ENCODE measurements around the gene NOL12. TPM values are rescaled to one million over a fixed set of nuclear protein-coding genes. Genes with fewer than 3 reads are reported as not detected.

Gene NOL12
- total RNA-seq (2022; extraction: Qiagen RNA extraction; ENCODE audit: low read depth): 27.4 to 31.3 TPM (median 28.5 TPM) in 5 replicates

DNA sequence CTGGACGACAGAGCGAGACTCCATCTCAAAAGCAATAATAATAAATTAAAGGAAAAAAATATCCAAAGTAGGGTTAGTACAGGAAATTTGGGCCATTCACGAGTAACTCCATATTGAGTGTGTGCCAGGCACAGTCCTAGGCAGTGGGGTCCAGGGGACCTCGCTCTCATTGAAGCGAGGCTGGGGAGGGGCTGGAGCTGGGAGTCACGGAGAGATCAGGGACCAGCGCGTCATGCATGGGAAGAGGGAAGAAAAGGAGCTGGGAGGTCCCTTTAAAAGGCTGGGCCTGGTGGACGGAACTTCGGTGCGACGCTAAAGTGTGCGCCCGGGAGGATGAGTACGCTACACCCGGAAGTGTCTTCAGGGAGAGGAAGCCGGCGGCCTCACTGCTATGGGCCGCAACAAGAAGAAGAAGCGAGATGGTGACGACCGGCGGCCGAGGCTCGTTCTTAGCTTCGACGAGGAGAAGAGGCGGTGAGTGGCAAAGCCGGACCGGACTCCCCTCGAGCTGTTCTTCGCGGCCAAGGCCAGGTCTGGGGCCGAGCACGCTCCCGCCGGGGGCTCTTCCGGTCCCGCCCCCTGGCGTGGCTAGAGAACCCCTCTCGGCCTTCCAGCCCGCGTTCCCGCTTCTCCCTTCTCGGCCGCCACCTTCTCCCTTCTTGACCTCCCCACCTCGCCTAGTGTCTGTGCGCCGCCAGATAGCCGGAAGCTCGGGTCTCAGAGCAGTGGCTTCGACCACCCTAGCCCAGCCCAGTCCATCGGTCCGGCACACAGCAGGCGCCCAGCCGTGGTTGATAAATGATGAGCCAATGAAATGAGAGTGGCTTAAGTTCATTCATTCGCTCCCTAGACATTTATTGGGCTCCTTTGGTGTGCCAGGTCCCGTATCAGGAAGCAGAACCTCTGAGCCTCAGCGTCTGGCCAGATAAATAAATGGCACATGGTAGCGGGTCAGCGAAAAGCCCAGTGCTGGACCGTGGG is at the start of gene NOL12:
Gene NOL12, plus strand, starts transcription at position 342 of the 981 bp plus-strand sequence. Its CDS starts 50 bp downstream, at position 392.

DNA sequence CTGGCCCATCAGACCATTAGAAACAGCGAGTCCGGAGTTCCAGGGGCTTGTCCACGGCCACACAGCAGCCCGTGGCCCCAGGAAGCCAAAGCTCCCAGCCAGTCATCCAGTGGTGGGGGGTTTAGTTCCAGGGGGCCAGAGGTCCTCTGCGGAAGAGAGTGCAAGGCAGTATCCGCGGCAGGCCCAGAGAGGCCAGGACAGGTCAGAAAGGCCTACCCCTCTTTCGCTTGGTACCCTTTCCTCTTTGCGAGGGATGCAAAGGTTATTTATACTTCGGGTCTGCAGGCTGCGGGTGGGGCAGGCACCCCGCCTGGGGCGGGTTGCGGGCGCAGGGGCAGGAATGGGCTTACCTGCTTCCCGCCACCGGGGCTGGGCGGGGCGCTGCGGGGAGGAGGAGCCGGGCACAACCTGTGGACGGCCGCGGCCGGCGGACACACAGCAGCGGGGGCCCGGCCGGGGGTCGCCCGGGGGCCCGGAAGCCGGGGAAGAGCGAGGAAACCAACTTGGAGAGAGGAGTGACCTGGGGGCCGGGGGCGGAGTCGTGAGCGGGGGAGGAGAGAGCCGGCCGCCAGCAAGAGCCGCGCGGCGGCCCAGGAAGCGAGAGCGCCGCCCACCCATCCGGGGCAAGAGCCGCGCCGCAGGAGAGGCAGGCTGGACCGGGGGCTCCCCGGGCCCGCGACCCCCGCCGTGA is 46.9 kb upstream of the NOL12 start, which contains the start of gene SH3BP1:
Gene SH3BP1, plus strand, starts transcription at position 600 of the 691 bp plus-strand sequence. CDS start 119 bp downstream, outside the sequence.

GRCh38 chr22:37658133-37659065 is 27.7 kb upstream of the NOL12 start, which contains the start of gene PDXP:
PDXP (plus strand) TSS chr22:37658723; CDS start chr22:37658783, 60 bp downstream.

GRCh38 chr22:37674951-37675929 is 10.9 kb upstream of the NOL12 start, which contains the start of gene LGALS1:
LGALS1 (plus strand) TSS chr22:37675636; CDS start chr22:37675703, 67 bp downstream.

DNA sequence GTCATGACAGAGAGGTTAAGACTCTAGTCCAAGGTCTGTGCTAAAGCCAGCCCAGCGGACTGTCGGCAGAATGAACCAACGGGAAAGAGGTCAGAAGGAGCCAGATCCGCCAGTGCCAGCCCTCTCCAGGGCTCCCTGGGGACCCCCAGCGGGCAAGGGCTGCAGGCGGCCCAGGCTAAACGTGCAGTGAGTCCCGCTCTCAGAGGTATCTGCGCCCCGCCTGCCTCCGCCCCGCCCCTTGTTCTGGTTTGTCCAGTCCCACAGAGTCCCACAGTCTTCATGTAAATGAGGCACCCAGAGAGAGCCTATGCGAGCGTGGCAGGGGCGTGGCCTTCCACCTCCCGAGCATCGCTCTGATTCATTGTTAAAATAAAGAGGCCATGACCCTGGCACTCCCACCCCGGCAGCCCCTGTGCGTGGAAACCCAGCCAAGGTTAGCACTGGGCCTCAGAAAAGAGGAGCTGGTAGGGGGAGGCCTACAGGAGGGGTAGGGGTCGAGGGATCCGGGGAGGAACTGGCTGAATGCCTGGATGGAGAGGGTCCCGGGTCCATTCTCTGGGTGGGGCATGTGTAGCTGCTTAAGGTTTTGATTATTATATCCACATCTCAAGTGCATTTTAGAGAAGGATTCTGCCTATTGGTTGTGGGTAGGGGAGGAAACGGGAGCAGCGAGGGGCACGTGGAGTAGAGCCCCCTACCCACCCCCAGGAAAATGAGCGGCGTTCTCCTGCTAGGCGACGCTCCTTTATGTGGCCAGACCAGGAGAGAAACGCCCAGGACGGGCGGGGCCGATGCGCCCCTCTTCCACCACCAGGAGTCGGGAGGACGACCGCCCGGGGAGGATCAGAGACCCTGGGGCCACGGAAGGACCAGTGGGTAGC is 10.8 kb downstream of the NOL12 start, which contains the start of gene TRIOBP:
Gene TRIOBP, plus strand, starts transcription at position 392 of the 881 bp plus-strand sequence. CDS start 4,318 bp downstream, outside the sequence.

Other genes with a start within 250 kb of the NOL12 start
- gene MFNG, start 200.0 kb upstream of the NOL12 start, total RNA-seq (2022; extraction: Qiagen RNA extraction; ENCODE audit: low read depth): 1.6 to 2.9 TPM (median 2.0 TPM) in 5 replicates
- gene CARD10, start 166.9 kb upstream of the NOL12 start, total RNA-seq (2022; extraction: Qiagen RNA extraction; ENCODE audit: low read depth): 24.2 to 41.1 TPM (median 36.8 TPM) in 5 replicates
- 27.8 to 39.1 TPM (median 37.3 TPM) in 5 replicates for gene CDC42EP1, start 125.9 kb upstream of the NOL12 start, total RNA-seq (2022; extraction: Qiagen RNA extraction; ENCODE audit: low read depth)
- gene LGALS2, start 106.3 kb upstream of the NOL12 start, total RNA-seq (2022; extraction: Qiagen RNA extraction; ENCODE audit: low read depth): 0.20 TPM in 1 of 5 replicates, not detected in the others
- 16.4 to 23.7 TPM (median 21.6 TPM) in 5 replicates for gene GGA1, start 77.5 kb upstream of the NOL12 start, total RNA-seq (2022; extraction: Qiagen RNA extraction; ENCODE audit: low read depth)
- gene SH3BP1, start 46.7 kb upstream of the NOL12 start, total RNA-seq (2022; extraction: Qiagen RNA extraction; ENCODE audit: low read depth): 1.9 to 3.1 TPM (median 2.1 TPM) in 5 replicates
- gene PDXP, start 27.6 kb upstream of the NOL12 start, total RNA-seq (2022; extraction: Qiagen RNA extraction; ENCODE audit: low read depth): 15.1 to 21.3 TPM (median 19.9 TPM) in 5 replicates
- gene LGALS1, start 10.7 kb upstream of the NOL12 start, total RNA-seq (2022; extraction: Qiagen RNA extraction; ENCODE audit: low read depth): 1,192 to 1,348 TPM (median 1,281 TPM) in 5 replicates
- 22.3 to 35.1 TPM (median 29.2 TPM) in 5 replicates for gene TRIOBP, start 10.7 kb downstream of the NOL12 start, total RNA-seq (2022; extraction: Qiagen RNA extraction; ENCODE audit: low read depth)
- gene GCAT, start 121.6 kb downstream of the NOL12 start, total RNA-seq (2022; extraction: Qiagen RNA extraction; ENCODE audit: low read depth): 2.4 to 3.8 TPM (median 2.7 TPM) in 5 replicates
- gene GALR3, start 137.0 kb downstream of the NOL12 start, total RNA-seq (2022; extraction: Qiagen RNA extraction; ENCODE audit: low read depth): not detected in 5 replicates
- 17.0 to 25.5 TPM (median 24.0 TPM) in 5 replicates for gene ANKRD54, start 158.0 kb downstream of the NOL12 start, total RNA-seq (2022; extraction: Qiagen RNA extraction; ENCODE audit: low read depth)
- gene EIF3L, start 163.1 kb downstream of the NOL12 start, total RNA-seq (2022; extraction: Qiagen RNA extraction; ENCODE audit: low read depth): 265 to 330 TPM (median 289 TPM) in 5 replicates
- 14.4 to 19.6 TPM (median 18.7 TPM) in 5 replicates for gene MICALL1, start 220.0 kb downstream of the NOL12 start, total RNA-seq (2022; extraction: Qiagen RNA extraction; ENCODE audit: low read depth)

Data from A549 treated with RU486 at 1 μM for 4 hours (cell line).